Endothelial cell of umbilical vein (primary cell): Measurements from ENCODE around the gene IQCN. TPM values are rescaled to one million over a fixed set of nuclear protein-coding genes. Genes with fewer than 3 reads are reported as not detected.

Source experiments
- BruUV-seq: library from RNA; stranded (reverse); fragments of 400-500 nt; replicated peaks from 2 replicates; lab custom pipeline; 2021; lab: Mats Ljungman, UMichigan
- CTCF ChIA-PET: fragments of 300-600, 350-600 bp; sonication (Branson Sonifier 250); formaldehyde crosslinking; loops from one replicate; lab custom pipeline; 2021; ENCODE audit warnings: antibody characterized with exemption, inconsistent platforms; lab: Charles Lee
- POLR2A ChIA-PET: fragments of 300-600, 350-600 bp; sonication (Branson Sonifier 250); formaldehyde crosslinking; loops from one replicate; lab custom pipeline; 2021; ENCODE audit warnings: antibody characterized with exemption, inconsistent platforms; lab: Charles Lee
- DNase-seq: peaks from one replicate; pipeline ENCODE4 v3.0.0-alpha.2; 2011; ENCODE audit warnings: low read depth, low spot score
- FAIRE-seq: peaks from 2 replicates; lab custom pipeline; 2011; peaks lifted over from hg19 to GRCh38; lab: Jason Lieb, UNC
- H2AFZ ChIP-seq: 2 replicates; pipeline ENCODE4 v1.6.0; 2012; ENCODE audit warnings: low read depth, low read length, control low read depth, inconsistent platforms
- H3K27ac ChIP-seq: 2 replicates; pipeline ENCODE4 v1.5.1; 2011; ENCODE audit warnings: low read depth, mild to moderate bottlenecking, control low read depth, low read length, moderate library complexity; ENCODE audit not compliant: insufficient read depth
- H3K27me3 ChIP-seq, 2 experiments: 2 replicates each; pipeline versions ENCODE4 v1.6.0 to v1.6.1; 2011; ENCODE audit warnings: low read length in 2 of 2, mixed read lengths in 1 of 2; ENCODE audit not compliant: control insufficient read depth in 2 of 2, insufficient read depth in 2 of 2
- H3K36me3 ChIP-seq, 2 experiments: 2 replicates in 1 of 2; 3 replicates in 1 of 2; pipeline ENCODE4 v1.5.1; 2011; ENCODE audit warnings: low read length in 2 of 2, mild to moderate bottlenecking in 1 of 2, moderate library complexity in 1 of 2; ENCODE audit not compliant: control insufficient read depth in 2 of 2, insufficient read depth in 2 of 2; ENCODE audit errors: extremely low read depth in 1 of 2
- H3K4me1 ChIP-seq: 3 replicates; pipeline ENCODE4 v1.5.1; 2011; ENCODE audit warnings: mild to moderate bottlenecking, low read length; ENCODE audit not compliant: control insufficient read depth, insufficient read depth; ENCODE audit errors: extremely low read depth
- H3K4me2 ChIP-seq: 2 replicates; pipeline ENCODE4 v1.6.1; 2011; ENCODE audit warnings: low read length, control low read depth, mixed read lengths; ENCODE audit not compliant: insufficient read depth
- H3K4me3 ChIP-seq, 3 experiments: fragments of 200-600 bp in 1 of 3; sonication (generic), shearing (Covaris generic) in 1 of 3; replicated peaks in 1 of 3; 2 replicates each; pipeline ENCODE4 v1.5.1; 2011 to 2016; ENCODE audit warnings: control low read depth in 3 of 3, low read length in 3 of 3, mild to moderate bottlenecking in 2 of 3, inconsistent platforms in 1 of 3, low read depth in 1 of 3, moderate library complexity in 1 of 3; ENCODE audit not compliant: insufficient read depth in 1 of 3
- H3K79me2 ChIP-seq: 2 replicates; pipeline ENCODE4 v1.6.0; 2012; ENCODE audit warnings: low read length, inconsistent platforms; ENCODE audit not compliant: control insufficient read depth, insufficient read depth
- H3K9ac ChIP-seq: replicated peaks from 2 replicates; pipeline ENCODE3; 2011; ENCODE audit warnings: low read length, control low read depth; ENCODE audit not compliant: insufficient read depth; ENCODE audit errors: extremely low read depth
- H3K9me1 ChIP-seq: replicated peaks from 3 replicates; pipeline ENCODE4 v1.6.0; 2011; ENCODE audit warnings: mild to moderate bottlenecking, low read length; ENCODE audit not compliant: control insufficient read depth, insufficient read depth; ENCODE audit errors: extremely low read depth
- H3K9me3 ChIP-seq: replicated peaks from 2 replicates; pipeline ENCODE4 v1.5.1; 2012; ENCODE audit warnings: low read length, inconsistent platforms; ENCODE audit not compliant: control insufficient read depth, insufficient read depth
- H4K20me1 ChIP-seq: replicated peaks from 2 replicates; pipeline ENCODE3; 2011; ENCODE audit warnings: mild to moderate bottlenecking, low read length; ENCODE audit not compliant: control insufficient read depth, insufficient read depth; ENCODE audit errors: extremely low read depth
- FOS ChIP-seq: IDR thresholded peaks from 2 replicates; pipeline ENCODE4 v1.6.1; 2011; ENCODE audit warnings: mild to moderate bottlenecking, low read length, moderate library complexity, borderline replicate concordance; ENCODE audit not compliant: insufficient read depth
- GATA2 ChIP-seq: IDR thresholded peaks from 2 replicates; pipeline ENCODE4 v1.7.0; 2011; ENCODE audit warnings: low read depth, mild to moderate bottlenecking, moderate library complexity, mixed read lengths, low read length; ENCODE audit not compliant: insufficient read length, insufficient read depth
- JUN ChIP-seq: IDR thresholded peaks from 2 replicates; pipeline ENCODE4 v1.6.1; 2011; ENCODE audit warnings: borderline replicate concordance, low read depth; ENCODE audit not compliant: insufficient read length, insufficient read depth
- dilution Hi-C: fragments of 300-500 bp; cut with MboI; formaldehyde crosslinking; loops from one replicate; pipeline ENCODE4 v1.15.0; 2019; ENCODE audit warnings: low sequenced_read_pairs; ENCODE audit not compliant: extremely low pct_ligation_motif_present
- intact Hi-C: fragments of 100-400 bp; cut with micrococcal nuclease; formaldehyde crosslinking; loops from one replicate; pipeline ENCODE4 v1.10.0; 2022
- polyA plus RNA-seq, 4 experiments: library from polyadenylated mRNA; depleted of rRNA in 3 of 4; stranded (reverse) in 3 of 4; unstranded in 1 of 4; fragments of >200 nt; gene quantifications; 2 replicates each; pipeline versions ENCODE4 v1.2.1 to v1.2.3, GENCODE V29; 2011 to 2012; ENCODE audit warnings: missing spikeins in 1 of 4
- total RNA-seq: library from RNA; stranded (reverse); gene quantifications from 2 replicates; pipeline ENCODE4 v1.2.3, GENCODE V29; 2021
- TF ChIP-seq, protein P1 (sequence below), 2 donors: IDR thresholded peaks; 1 replicate in 1 of 2; 2 replicates in 1 of 2; pipeline ENCODE4 v1.5.1; 2011; ENCODE audit warnings: low read length in 2 of 2, mild to moderate bottlenecking in 2 of 2, moderate library complexity in 2 of 2, control low read depth in 1 of 2, inconsistent platforms in 1 of 2, low read depth in 1 of 2; ENCODE audit not compliant: insufficient read depth in 1 of 2; ENCODE audit errors: extremely low read depth in 1 of 2
- TF ChIP-seq, protein P2 (sequence below): IDR thresholded peaks from 2 replicates; pipeline ENCODE4 v1.6.1; 2011; ENCODE audit not compliant: insufficient read depth, insufficient read length

IQCN gene
- total and polyA plus RNA-seq, 2 donors (not counting 3 experiments of a cell fraction or from before 2014, with no cell fraction given) = 1.5 to 3.0 TPM

DNA sequence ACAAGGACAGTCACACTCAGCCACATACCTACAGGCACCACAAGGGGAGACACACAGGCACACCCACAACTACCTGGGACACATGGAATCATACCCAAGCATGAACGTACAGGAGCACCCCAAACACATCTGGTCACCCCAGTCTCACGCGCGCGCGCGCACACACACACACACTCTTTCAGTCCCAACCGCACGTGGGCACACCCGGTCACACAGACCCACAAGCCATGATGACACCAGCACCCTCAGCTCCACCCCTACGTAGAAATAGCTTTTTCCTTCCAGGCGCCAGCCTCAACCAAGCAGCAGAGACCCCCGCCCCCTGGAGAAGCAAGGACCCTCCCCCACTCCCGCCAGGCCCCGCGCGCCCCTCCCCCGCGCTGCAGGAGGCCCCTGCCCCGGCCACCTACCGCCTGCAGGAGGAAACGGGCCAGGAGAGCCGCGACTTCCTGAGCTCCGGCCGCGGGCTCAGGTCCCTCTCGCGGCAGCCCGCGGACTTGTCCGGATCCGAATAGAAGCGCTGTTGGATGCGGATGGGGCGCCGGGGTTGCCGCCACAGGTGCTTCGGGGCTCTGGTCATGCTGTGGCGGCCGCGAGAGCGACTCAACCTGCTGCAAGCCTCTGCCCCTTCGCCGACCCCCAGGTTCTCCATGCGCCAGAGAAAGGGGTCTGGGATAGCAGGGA, 41.6 kb downstream of the IQCN start:
- intact Hi-C loops (no loop called here), dilution Hi-C loops (no loop called here)
- CTCF ChIA-PET = interaction anchor here (0.6 to 2.7 kb wide), 13 partner anchors 8 to 153 kb away, joined by 3 to 20 read pairs (median 5); partner anchors contain the start of gene GDF15
- H3K9ac ChIP-seq = no peak overlapping the region
- peaks cover 0 to 6% of the 10 kb centered on the region in 2 experiments for H3K27me3 ChIP-seq
- H3K4me2 ChIP-seq = no peak overlapping the region
- no peaks in the 10 kb centered on the region for H3K79me2 ChIP-seq
- POLR2A ChIA-PET = no interaction called here
- H2AFZ ChIP-seq = no peak overlapping the region
- no peaks in the 10 kb centered on the region for H3K4me1 ChIP-seq
- H4K20me1 ChIP-seq = no peaks in the 10 kb centered on the region
- H3K9me1 ChIP-seq = no peaks in the 10 kb centered on the region
- H3K27ac ChIP-seq = no peak overlapping the region
- DNase-seq (no peak), FAIRE-seq (no peak)
- H3K36me3 ChIP-seq = no peaks in the 10 kb centered on the region
- no peaks in the 10 kb centered on the region for H3K9me3 ChIP-seq
- H3K4me3 ChIP-seq = no peak overlapping the region
- no TSS peak for BruUV-seq
- TF ChIP-seq JUN (no peak), GATA2 (no peak), FOS (no peak)
- TF ChIP-seq, protein P1, sequence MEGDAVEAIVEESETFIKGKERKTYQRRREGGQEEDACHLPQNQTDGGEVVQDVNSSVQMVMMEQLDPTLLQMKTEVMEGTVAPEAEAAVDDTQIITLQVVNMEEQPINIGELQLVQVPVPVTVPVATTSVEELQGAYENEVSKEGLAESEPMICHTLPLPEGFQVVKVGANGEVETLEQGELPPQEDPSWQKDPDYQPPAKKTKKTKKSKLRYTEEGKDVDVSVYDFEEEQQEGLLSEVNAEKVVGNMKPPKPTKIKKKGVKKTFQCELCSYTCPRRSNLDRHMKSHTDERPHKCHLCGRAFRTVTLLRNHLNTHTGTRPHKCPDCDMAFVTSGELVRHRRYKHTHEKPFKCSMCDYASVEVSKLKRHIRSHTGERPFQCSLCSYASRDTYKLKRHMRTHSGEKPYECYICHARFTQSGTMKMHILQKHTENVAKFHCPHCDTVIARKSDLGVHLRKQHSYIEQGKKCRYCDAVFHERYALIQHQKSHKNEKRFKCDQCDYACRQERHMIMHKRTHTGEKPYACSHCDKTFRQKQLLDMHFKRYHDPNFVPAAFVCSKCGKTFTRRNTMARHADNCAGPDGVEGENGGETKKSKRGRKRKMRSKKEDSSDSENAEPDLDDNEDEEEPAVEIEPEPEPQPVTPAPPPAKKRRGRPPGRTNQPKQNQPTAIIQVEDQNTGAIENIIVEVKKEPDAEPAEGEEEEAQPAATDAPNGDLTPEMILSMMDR (IDR thresholded peaks at IDR 0.05; ENCODE audit: extremely low read depth in 1 of 2, insufficient read depth in 1 of 2, low read depth in 1 of 2, low read length in 2 of 2) = no peak
- TF ChIP-seq, protein P2, sequence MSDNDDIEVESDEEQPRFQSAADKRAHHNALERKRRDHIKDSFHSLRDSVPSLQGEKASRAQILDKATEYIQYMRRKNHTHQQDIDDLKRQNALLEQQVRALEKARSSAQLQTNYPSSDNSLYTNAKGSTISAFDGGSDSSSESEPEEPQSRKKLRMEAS = no peak
